NB4 (cell line): ENCODE data around the gene CELSR1.

Experiments
- CTCF ChIP-seq: IDR thresholded peaks from one replicate; pipeline ENCODE4 v1.5.1; 2012; ENCODE audit warnings: low read depth, low read length
- MYC ChIP-seq: IDR thresholded peaks from 2 replicates; pipeline ENCODE4 v1.6.1; 2011; ENCODE audit warnings: low read depth, low read length
- POLR2A ChIP-seq: IDR thresholded peaks from 2 replicates; pipeline ENCODE4 v1.6.1; 2011; ENCODE audit warnings: mild to moderate bottlenecking; ENCODE audit not compliant: insufficient read length; ENCODE audit errors: extremely low read depth

- TF ChIP-seq CTCF: no peak
- TF ChIP-seq MYC: no peak
- TF ChIP-seq POLR2A: no peak
These were observed 112.4 kb downstream of the CELSR1 start for GRCh38 chr22:46425016-46425415.
